Right hindlimb (tissue), 1 donor: ENCODE results near the gene ENOX1.
"Not testable (repeated sequence)": the region's sequence is repeated elsewhere in the genome, so short reads cannot be mapped to it uniquely, and the experiment has no call there.

Source experiments
- DNase-seq: peaks from one replicate; pipeline ENCODE4 v3.0.0-alpha.2; 2018

The ENOX1 gene

DNA sequence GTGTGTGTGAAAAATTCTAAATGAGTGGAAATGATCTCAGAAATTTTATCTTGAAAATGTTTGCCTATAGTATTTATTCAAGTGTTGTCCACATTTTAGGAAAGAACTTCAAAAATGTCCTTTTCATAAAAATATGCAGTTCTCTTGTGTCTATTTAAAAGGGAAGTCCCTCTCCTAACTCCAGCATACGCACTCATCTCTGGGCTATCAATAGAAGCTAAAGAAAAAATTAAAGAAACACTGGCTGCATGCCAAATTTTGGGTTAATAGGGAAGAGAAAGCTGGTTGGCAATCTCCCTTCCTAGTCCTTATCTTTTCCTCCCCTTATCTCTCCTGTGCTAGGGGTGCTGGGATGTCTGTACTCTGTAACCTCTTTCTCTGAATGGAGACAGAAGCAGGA lies 313.3 kb downstream of the ENOX1 start:
- DNase-seq: no peak

DNA sequence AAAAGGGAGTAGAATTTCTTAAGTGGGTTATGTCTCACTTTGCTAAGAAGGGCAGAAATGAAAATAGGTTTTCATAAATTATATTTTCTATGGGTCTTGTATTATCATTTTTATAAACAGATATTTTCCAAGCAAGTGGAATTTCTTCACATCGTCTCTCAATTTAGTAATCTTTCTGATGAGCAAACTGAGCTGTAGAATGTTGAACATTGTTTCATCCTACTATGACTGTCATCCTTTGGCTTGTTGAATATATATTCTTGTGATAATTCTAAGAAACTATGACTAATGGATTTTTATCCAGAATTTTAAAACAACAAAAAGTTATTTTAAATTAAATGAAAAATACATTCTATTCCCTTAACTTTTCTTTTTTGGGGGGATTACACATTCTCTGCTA lies 313.8 kb downstream of the ENOX1 start:
- DNase-seq: no peak

DNA sequence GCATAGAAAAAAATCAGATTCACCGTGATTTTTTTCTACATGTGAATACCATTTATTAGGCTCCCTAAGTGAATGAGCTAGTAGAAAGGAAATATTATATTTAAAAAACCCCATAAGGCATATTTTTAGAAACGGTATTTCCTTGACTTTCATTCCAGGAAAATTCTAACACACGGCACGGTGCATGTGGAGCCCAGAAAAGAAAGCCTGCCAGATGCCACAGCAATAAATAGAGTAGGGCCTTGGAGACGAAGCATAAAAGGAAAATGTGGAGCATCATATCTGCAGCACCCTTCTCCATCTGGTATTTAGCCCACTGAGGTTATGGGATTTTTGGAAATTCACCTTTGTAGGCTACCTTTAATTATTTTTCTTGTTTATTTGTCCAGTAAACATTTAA lies 314.4 kb downstream of the ENOX1 start:
- DNase-seq: peak; percentile 66

- no peak for DNase-seq
These were observed 316.2 kb downstream of the ENOX1 start for GRCh38 chr13:43470610-43471009.

GRCh38 chr13:43469791-43470190 lies 317.0 kb downstream of the ENOX1 start:
- DNase-seq: no peak

- DNase-seq: no peak
These were observed 322.1 kb downstream of the ENOX1 start for GRCh38 chr13:43464578-43465264.

DNA sequence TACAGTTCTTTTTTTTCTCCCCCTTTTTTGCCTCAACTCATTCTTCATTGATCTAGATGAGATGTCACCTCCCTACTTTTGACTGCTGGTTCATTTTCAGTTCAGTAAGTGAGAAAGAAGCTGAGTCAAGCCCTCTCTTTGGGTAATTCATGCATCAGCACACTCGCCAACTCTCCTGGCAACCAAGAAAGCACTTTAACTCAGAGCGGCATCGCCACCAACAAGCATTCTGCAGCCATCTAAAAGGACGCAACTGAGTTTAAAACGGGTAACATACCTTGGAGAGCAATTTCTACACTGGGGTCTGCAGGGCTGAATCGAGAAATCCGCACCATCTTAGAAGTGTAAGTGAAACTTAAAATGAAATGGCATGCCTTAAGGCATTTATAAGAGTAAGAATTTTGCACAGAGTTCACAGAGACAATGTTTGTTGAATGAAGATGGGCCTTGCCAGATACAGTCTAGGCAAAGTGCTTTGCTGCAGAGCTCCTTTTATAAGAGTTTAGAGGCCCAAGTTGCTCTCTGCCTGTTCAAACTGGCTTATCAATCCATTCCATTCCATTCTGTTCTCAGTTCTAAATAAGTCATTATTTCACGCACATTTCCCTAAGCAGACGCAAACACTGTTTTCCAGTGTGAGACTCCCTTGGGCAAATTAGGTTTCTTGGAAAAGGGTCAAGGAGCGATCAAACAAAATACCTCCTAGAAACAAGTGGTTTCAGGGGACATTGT lies 338.0 kb downstream of the ENOX1 start:
- DNase-seq: no peak

GRCh38 chr13:43446126-43446525 lies 340.6 kb downstream of the ENOX1 start:
- DNase-seq: no peak

GRCh38 chr13:43445668-43446067 lies 341.1 kb downstream of the ENOX1 start:
- no peak for DNase-seq

DNA sequence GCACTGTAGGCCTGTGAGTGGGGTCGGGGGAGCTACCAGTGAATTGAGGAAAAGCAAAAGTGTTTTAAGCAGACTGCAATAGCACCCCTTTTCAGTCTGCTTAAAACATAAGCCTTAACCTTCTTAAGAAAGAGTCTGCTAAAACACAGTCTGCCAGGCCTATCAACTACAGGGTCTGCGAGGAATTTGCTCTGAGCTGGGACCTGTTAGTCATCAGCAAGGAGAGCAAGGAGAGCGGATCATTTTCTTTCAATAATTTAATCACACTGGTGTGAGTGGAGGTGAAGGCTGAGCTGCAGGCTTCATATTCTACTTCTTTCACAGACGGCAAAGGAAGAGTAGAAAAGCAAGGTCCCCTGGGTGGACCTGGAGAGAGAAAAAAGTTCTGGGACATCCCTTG lies 342.7 kb downstream of the ENOX1 start:
- no peak for DNase-seq

DNA sequence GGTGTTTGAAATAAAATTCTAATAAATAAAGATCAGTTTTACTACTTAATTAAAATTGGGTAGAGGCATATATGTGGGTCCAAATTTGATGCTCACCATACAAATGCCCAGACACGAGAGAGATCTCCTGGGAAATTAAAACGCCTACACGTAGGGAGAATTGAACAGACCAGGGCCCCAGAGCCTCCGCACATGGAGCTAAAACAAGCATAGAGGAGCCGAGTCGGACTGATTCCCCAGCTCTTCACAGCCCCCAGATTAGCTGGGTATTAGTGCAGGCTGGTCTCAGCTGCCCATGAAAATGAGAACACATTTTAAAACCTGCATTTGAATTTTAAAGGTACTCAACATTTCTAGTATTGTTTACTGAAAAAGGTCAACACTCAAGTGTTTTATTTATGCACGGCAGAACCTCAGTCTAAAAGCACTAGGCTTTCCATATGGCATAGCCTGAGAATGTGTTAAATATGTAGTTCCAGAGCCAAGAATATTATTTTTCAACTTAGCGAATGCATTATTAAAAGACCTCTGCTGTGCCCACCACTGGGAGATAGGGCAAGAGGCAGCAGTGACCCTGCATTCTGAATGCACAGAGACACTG lies 344.8 kb downstream of the ENOX1 start:
- DNase-seq: no peak

DNA sequence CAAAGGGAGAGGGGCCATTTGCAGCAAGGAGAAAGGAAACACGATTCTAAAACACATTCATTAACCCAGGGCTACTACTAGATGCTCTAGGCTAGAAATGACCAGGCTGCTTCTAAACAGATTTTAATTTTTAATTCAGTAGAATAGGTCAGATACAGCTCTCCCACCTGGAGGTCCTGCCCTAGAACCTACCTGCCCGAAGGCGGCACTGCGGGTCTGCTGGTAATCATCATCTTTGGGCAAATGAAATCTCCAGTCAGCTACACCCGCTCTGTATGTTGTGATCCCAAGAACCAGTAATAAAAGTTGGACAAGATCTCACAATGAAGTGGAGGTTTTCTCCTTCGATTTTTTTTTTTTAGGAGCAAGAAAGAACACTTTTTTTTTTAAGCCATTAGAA lies 345.3 kb downstream of the ENOX1 start:
- no peak for DNase-seq

- DNase-seq: no peak
These were observed 352.6 kb downstream of the ENOX1 start for GRCh38 chr13:43434191-43434590.

DNA sequence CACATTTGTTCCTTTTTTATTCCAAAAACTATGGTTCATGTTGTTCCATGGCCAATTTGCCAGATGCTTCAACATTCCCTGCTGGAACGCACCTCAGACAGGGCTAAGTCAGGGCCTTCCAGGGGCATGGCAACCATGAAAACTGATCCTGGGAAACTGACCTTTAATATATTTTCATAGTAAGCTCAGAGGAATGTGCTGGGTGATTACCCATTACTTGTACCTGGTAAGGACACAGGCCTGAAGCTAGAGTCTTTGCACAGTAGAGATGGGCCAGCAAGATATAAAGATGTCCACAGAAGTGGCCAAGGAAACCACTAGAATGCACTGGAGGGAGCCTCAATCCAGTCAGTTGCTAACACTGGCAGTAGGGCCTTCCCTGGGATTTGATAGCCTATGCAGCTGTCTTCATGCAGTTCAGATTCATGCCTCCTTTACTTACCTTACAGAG lies 353.1 kb downstream of the ENOX1 start:
- DNase-seq: no peak

DNA sequence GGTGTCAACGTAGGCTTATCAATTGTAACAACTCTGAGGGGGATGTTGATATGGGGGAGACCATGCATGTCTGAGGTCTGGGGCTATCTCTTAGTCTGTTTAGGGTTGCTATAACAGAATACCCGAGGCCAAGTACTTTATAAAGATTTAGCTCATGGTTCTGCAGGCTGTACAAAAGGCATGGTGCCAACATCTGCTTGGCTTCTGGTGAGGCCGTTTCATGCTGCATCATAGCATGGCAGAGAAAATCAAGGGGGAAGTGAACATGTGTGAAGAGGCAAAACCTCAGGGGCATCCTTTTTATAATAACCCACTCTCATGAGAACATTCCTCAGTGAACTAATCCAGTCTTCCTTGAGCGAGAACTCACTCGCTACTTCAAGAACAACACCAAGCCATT lies 353.8 kb downstream of the ENOX1 start:
- DNase-seq: peak; percentile 65

GRCh38 chr13:43431841-43432240 lies 354.9 kb downstream of the ENOX1 start:
- no peak for DNase-seq

GRCh38 chr13:43431290-43431716 lies 355.5 kb downstream of the ENOX1 start:
- DNase-seq: no peak

GRCh38 chr13:43428545-43429296 lies 358.1 kb downstream of the ENOX1 start:
- no peak for DNase-seq

GRCh38 chr13:43426355-43426754 lies 360.4 kb downstream of the ENOX1 start:
- no peak for DNase-seq

DNA sequence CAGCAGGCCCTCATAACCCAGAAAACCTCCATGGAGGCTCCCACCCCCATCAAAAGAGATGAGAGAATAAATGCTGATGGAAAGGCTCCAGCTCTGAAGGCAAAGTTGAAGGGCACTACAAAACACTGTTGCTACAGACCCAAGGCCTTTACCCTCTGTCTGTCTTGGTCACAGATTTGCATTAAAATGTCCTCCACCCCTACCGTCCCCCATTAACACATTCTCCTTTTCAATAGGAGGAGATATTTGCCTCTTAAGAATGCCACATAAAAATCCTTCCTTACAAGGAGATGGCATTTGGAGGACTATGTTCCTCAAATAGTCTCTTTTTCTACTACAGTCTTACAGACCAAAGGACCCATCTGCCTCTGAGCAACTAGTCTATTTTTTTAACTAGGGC lies 361.5 kb downstream of the ENOX1 start:
- DNase-seq: no peak

DNA sequence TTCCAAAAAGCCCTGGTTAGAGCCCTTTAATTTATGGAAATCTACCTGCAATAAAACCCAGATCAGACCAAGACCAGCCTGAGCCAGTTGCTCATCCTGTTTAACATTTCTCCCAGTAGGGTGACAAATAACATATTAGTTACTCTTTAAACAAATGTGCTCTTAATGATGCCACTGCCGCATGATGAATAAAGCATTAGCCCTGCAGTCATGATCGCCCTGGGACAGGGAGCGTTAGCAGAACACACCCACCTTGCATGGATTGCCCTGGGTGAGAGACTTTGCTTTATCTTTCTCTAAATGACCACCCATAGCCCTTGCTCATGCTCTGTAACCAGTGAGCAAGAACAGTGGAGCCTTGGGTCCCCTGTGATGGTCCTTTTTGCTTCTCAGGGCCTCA lies 362.4 kb downstream of the ENOX1 start:
- no peak for DNase-seq

- DNase-seq: no peak
These were observed 364.7 kb downstream of the ENOX1 start for GRCh38 chr13:43422116-43422515.

DNA sequence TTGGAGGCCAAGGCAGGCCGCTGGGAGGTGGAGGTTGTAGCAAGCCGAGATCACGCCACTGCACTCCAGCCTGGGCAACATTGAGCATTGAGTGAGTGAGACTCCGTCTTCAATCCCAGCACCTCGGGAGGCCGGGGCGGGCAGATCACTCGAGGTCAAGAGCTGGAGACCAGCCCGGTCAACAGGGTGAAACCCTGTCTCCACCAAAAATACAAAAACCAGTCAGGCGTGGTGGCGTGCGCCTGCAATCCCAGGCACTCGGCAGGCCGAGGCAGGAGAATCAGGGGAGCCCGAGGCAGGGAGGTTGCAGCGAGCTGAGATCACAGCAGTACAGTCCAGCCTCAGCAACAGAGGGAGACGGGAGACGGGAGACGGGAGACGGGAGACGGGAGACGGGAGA lies 369.9 kb downstream of the ENOX1 start:
- not testable (repeated sequence) for DNase-seq
